Measurements from ENCODE around the gene CCT2. TPM values are rescaled to one million over a fixed set of nuclear protein-coding genes. Genes with fewer than 3 reads are reported as not detected.

The CCT2 gene
- total RNA-seq, result 100 to 1,000 TPM; 124 to 153 (median 138) TPM

DNA sequence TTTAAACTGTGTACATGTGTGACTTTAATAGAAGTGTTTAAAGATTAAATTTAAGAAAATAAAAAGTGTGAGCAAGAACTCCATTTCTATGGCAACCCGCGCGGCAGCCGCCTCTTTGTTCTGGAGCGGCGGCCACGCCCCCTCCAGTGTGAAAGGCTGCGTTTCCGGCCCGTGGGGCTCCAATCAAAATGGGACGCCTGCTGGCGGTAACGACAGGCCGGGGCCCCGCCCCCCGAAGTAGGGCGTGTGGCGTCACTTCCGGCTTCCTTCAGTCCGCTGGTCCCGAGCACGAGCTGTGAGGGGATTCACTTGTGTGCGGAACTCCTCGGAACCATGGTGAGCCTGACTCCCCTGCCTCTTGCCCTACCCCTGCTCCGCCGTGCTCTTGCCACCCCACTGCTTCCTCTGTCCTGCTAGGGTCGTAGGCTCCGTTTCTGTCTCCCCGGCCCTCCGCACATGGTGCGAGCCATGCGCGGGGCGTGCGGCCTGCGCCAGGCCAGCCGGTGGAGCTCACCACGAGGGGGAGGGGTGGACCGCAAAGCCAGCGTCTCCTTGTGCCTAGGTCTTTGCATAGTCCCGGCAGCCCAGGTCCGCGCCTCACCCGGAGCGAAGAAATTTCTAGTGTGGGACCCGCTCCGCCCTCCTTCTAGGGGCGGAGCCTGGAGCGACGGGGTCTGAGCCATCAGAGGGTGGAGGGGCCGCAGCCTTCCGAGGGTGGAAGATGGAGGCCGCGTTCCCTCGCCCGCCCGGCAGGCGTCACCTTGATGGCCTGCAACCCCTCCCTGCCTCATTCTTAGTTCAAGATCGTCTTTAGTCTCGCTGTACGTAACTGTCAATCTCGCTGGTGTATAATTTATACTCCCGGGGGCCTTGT is at the start of gene CCT2:
TSS of gene CCT2 (plus strand) at position 271 of the 874 bp plus-strand sequence. CDS start at position 334, 63 bp downstream.
- Histone ChIP-seq H3K36me3 (peaks cover 0 to 39% of the 10 kb centered on the region in 2 donors), H3K9me3 (no peaks in the 10 kb centered on the region), H3K27me3 (no peaks in the 10 kb centered on the region), H3K4me1 (peaks cover 5 to 9% of the 10 kb centered on the region in 2 donors), H3K27ac (peak within 1 kb of the TSS; percentile 89 to 96 (median 94)), H3K4me3 (peak within 1 kb of the TSS; percentile 92 to 98 (median 96))
- DNase-seq (peak; percentile 94 to 95), ATAC-seq (peak; percentile 98 to 99)
- in situ Hi-C loops (cut with MboI; ENCODE audit: low sequenced_read_pairs in 4 of 4) (loop anchor here in 1 of 4 donors (25.0 kb wide), 1 partner anchor 748 kb away; no protein-coding TSS in a partner anchor), intact Hi-C loops (cut with DNase I; ENCODE audit: low total_unique reads) (loop anchor here (1.0 to 10.0 kb wide), 7 partner anchors 57 to 348 kb away; partner anchors contain the start of genes CPSF6, FRS2, RAB3IP and YEATS4)
- TF ChIP-seq, protein P1, sequence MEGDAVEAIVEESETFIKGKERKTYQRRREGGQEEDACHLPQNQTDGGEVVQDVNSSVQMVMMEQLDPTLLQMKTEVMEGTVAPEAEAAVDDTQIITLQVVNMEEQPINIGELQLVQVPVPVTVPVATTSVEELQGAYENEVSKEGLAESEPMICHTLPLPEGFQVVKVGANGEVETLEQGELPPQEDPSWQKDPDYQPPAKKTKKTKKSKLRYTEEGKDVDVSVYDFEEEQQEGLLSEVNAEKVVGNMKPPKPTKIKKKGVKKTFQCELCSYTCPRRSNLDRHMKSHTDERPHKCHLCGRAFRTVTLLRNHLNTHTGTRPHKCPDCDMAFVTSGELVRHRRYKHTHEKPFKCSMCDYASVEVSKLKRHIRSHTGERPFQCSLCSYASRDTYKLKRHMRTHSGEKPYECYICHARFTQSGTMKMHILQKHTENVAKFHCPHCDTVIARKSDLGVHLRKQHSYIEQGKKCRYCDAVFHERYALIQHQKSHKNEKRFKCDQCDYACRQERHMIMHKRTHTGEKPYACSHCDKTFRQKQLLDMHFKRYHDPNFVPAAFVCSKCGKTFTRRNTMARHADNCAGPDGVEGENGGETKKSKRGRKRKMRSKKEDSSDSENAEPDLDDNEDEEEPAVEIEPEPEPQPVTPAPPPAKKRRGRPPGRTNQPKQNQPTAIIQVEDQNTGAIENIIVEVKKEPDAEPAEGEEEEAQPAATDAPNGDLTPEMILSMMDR (IDR thresholded peaks at IDR 0.05 in 4 of 5, conservative IDR thresholded peaks at IDR 0.05 in 1 of 5), result peak in 4 of 5 experiments; percentile 18 to 32 (median 26)
- peak; percentile 87 to 90 for TF ChIP-seq POLR2A (IDR thresholded peaks at IDR 0.05)

- intact Hi-C loops (cut with DNase I; ENCODE audit: low total_unique reads), result no loop called here
- DNase-seq (no peak), ATAC-seq (no peak)
- Histone ChIP-seq H3K27ac (no peak overlapping the region), H3K36me3 (no peaks in the 10 kb centered on the region), H3K27me3 (no peaks in the 10 kb centered on the region), H3K4me3 (no peak overlapping the region), H3K4me1 (peaks cover 0 to 3% of the 10 kb centered on the region in 2 donors), H3K9me3 (no peaks in the 10 kb centered on the region)
- in situ Hi-C loops (cut with MboI; ENCODE audit: low sequenced_read_pairs in 4 of 4), result no loop called here
- no peak for TF ChIP-seq POLR2A (IDR thresholded peaks at IDR 0.05)
- TF ChIP-seq, protein P1 (IDR thresholded peaks at IDR 0.05 in 4 of 5, conservative IDR thresholded peaks at IDR 0.05 in 1 of 5), result no peak
These were observed 44.3 kb upstream of the CCT2 start for GRCh38 chr12:69540987-69541386.

DNA sequence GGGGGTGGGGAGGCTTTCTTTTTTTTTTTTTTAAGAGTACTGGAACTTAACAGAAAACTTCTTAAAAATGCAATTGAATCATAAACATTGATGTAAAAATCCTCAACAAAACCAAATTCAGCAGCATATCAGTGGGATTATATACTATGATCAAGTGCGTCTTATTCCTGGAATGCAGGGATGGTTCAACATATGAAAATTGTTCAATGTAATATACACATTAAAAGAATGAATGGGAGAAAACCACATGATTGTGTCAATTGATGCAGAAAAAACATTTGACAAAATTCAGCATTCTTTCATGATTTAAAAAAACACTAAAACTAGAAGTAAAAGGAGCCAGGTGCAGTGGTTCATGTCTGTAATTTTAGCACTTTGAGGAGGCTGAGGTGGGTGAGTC is 41.2 kb upstream of the CCT2 start:
- no peak overlapping the region for H3K27ac ChIP-seq
- in situ Hi-C loops (cut with MboI; ENCODE audit: low sequenced_read_pairs in 4 of 4), result no loop called here

GRCh38 chr12:69545081-69545480 is 40.2 kb upstream of the CCT2 start:
- Histone ChIP-seq H3K27me3 (no peaks in the 10 kb centered on the region), H3K9me3 (no peaks in the 10 kb centered on the region), H3K4me3 (no peak overlapping the region), H3K36me3 (no peaks in the 10 kb centered on the region), H3K4me1 (no peaks in the 10 kb centered on the region), H3K27ac (no peak overlapping the region)
- in situ Hi-C loops (cut with MboI; ENCODE audit: low sequenced_read_pairs in 4 of 4), result no loop called here
- DNase-seq, result no peak
- intact Hi-C loops (cut with DNase I; ENCODE audit: low total_unique reads), result no loop called here
- TF ChIP-seq, protein P1 (IDR thresholded peaks at IDR 0.05 in 4 of 5, conservative IDR thresholded peaks at IDR 0.05 in 1 of 5), result no peak
- no peak for TF ChIP-seq POLR2A (IDR thresholded peaks at IDR 0.05)
- ATAC-seq, result no peak

More for the DNA sequence above, 41.2 kb upstream of the CCT2 start:
- Histone ChIP-seq H3K9me3 (no peaks in the 10 kb centered on the region), H3K36me3 (no peaks in the 10 kb centered on the region), H3K27me3 (no peaks in the 10 kb centered on the region), H3K4me1 (no peaks in the 10 kb centered on the region), H3K4me3 (no peak overlapping the region)
- no peak for ATAC-seq
- TF ChIP-seq, protein P1 (IDR thresholded peaks at IDR 0.05 in 4 of 5, conservative IDR thresholded peaks at IDR 0.05 in 1 of 5), result no peak
- no peak for TF ChIP-seq POLR2A (IDR thresholded peaks at IDR 0.05)
- no peak for DNase-seq
- intact Hi-C loops (cut with DNase I; ENCODE audit: low total_unique reads), result no loop called here
